ENCODE results near the gene PPFIA1.

Gene PPFIA1

GRCh38 chr11:70432580-70432979 lies 162.1 kb downstream of the PPFIA1 start:
- no peak for TF ChIP-seq CTCF (IDR thresholded peaks at IDR 0.05)

- TF ChIP-seq CTCF (IDR thresholded peaks at IDR 0.05): no peak
Observed at GRCh38 chr11:70433038-70433437, 162.5 kb downstream of the PPFIA1 start.

- TF ChIP-seq CTCF (IDR thresholded peaks at IDR 0.05): no peak
Observed at GRCh38 chr11:70433526-70433925, 163.0 kb downstream of the PPFIA1 start.
